H1 (cell line): Measurements from ENCODE around the gene JAKMIP3. TPM values are rescaled to one million over a fixed set of nuclear protein-coding genes. Genes with fewer than 3 reads are reported as not detected.

Experiments used
- CTCF ChIA-PET: fragments of 300-600 bp; sonication (Branson Sonifier 250); formaldehyde crosslinking; loops from one replicate; lab custom pipeline; 2021; ENCODE audit not compliant: partially characterized antibody; lab: Charles Lee
- POLR2A ChIA-PET: fragments of 300-600 bp; sonication (Branson Sonifier 250); formaldehyde crosslinking; loops from one replicate; lab custom pipeline; 2021; ENCODE audit warnings: inconsistent platforms; ENCODE audit not compliant: partially characterized antibody; lab: Charles Lee
- DNase-seq, 2 experiments: peaks; one replicate each; pipeline versions ENCODE4 v3.0.0 to v3.0.0-alpha.2; 2010 to 2022; ENCODE audit warnings: low spot score in 2 of 2, low read depth in 1 of 2, mixed read lengths in 1 of 2
- FAIRE-seq: peaks from 2 replicates; lab custom pipeline; 2011; peaks lifted over from hg19 to GRCh38; lab: Jason Lieb, UNC
- H2AFZ ChIP-seq: 2 replicates; pipeline ENCODE4 v1.8.1; 2012; ENCODE audit warnings: low read length, inconsistent platforms
- H2AK5ac ChIP-seq: 2 replicates; pipeline ENCODE4 v1.6.1; 2013; ENCODE audit warnings: low read depth, low read length
- H2BK120ac ChIP-seq: replicated peaks from 2 replicates; pipeline ENCODE3; 2013; ENCODE audit warnings: low read depth, low read length, inconsistent platforms
- H2BK12ac ChIP-seq: 2 replicates; pipeline ENCODE4 v1.6.1; 2013; ENCODE audit warnings: low read depth, low read length
- H2BK15ac ChIP-seq: 2 replicates; pipeline ENCODE4 v1.6.1; 2013; ENCODE audit warnings: low read length
- H2BK20ac ChIP-seq: 2 replicates; pipeline ENCODE4 v1.6.1; 2013; ENCODE audit warnings: low read length
- H2BK5ac ChIP-seq: 2 replicates; pipeline ENCODE4 v1.6.1; 2013; ENCODE audit warnings: low read depth, low read length
- H3K14ac ChIP-seq: 2 replicates; pipeline ENCODE4 v1.6.1; 2013; ENCODE audit warnings: inconsistent platforms; ENCODE audit not compliant: insufficient read length
- H3K18ac ChIP-seq: 2 replicates; pipeline ENCODE4 v1.6.1; 2013; ENCODE audit warnings: low read length; ENCODE audit errors: extremely low read depth
- H3K23ac ChIP-seq: 2 replicates; pipeline ENCODE4 v1.6.1; 2013; ENCODE audit warnings: inconsistent platforms; ENCODE audit not compliant: insufficient read length
- H3K23me2 ChIP-seq: 2 replicates; pipeline ENCODE4 v1.6.1; 2013; ENCODE audit warnings: low read depth, low read length
- H3K27ac ChIP-seq: 2 replicates; pipeline ENCODE4 v1.6.1; 2011; ENCODE audit warnings: low read depth, low read length, inconsistent platforms
- H3K27me3 ChIP-seq, 4 experiments: replicated peaks in 1 of 4; 1 replicate in 1 of 4; 2 replicates in 3 of 4; pipeline versions ENCODE4 v1.6.1 to v1.8.1; 2011 to 2013; ENCODE audit warnings: low read length in 3 of 4, mild to moderate bottlenecking in 3 of 4, inconsistent platforms in 2 of 4, mixed read lengths in 2 of 4, moderate library complexity in 1 of 4; ENCODE audit not compliant: control insufficient read depth in 3 of 4, insufficient read depth in 3 of 4; ENCODE audit errors: extremely low read depth in 1 of 4
- H3K36me3 ChIP-seq, 4 experiments: 2 replicates each; pipeline versions ENCODE4 v1.6.1 to v1.8.1; 2011 to 2013; ENCODE audit warnings: mild to moderate bottlenecking in 4 of 4, low read length in 3 of 4, moderate library complexity in 2 of 4, control low read depth in 1 of 4, inconsistent platforms in 1 of 4; ENCODE audit not compliant: insufficient read depth in 4 of 4, control insufficient read depth in 2 of 4
- H3K4ac ChIP-seq: replicated peaks from 2 replicates; pipeline ENCODE3; 2013; ENCODE audit warnings: low read length, low read depth, mixed read lengths, inconsistent platforms; ENCODE audit not compliant: insufficient read length
- H3K4me1 ChIP-seq, 4 experiments: replicated peaks in 1 of 4; 1 replicate in 1 of 4; 2 replicates in 3 of 4; pipeline versions ENCODE4 v1.6.1 to v1.8.1; 2011 to 2013; ENCODE audit warnings: low read length in 3 of 4, inconsistent platforms in 2 of 4, mixed read lengths in 1 of 4; ENCODE audit not compliant: insufficient read depth in 4 of 4, control insufficient read depth in 3 of 4
- H3K4me2 ChIP-seq, 2 experiments: 2 replicates each; pipeline versions ENCODE4 v1.6.1 to v1.8.1; 2011 to 2013; ENCODE audit warnings: low read depth in 2 of 2, low read length in 2 of 2, control low read depth in 1 of 2, inconsistent platforms in 1 of 2, mild to moderate bottlenecking in 1 of 2; ENCODE audit not compliant: insufficient read depth in 1 of 2
- H3K4me3 ChIP-seq, 4 experiments: fragments of 200-600, 300-600 bp in 1 of 4; sonication (generic), shearing (Covaris generic), sonication (Bioruptor Twin) in 1 of 4; 2 replicates each; pipeline versions ENCODE4 v1.5.1 to v1.8.1; 2011 to 2016; ENCODE audit warnings: low read length in 4 of 4, low read depth in 3 of 4, control low read depth in 2 of 4, inconsistent platforms in 2 of 4, mild to moderate bottlenecking in 2 of 4, mixed read lengths in 1 of 4, moderate library complexity in 1 of 4; ENCODE audit not compliant: insufficient read depth in 2 of 4; ENCODE audit errors: extremely low read depth in 1 of 4
- H3K56ac ChIP-seq: replicated peaks from 2 replicates; pipeline ENCODE3; 2013; ENCODE audit warnings: low read depth, mild to moderate bottlenecking, mixed read lengths, low read length, inconsistent platforms; ENCODE audit not compliant: insufficient read length
- H3K79me1 ChIP-seq: 2 replicates; pipeline ENCODE4 v1.6.1; 2013; ENCODE audit warnings: low read depth, low read length, control low read depth
- H3K79me2 ChIP-seq, 2 experiments: 2 replicates each; pipeline versions ENCODE4 v1.6.1 to v1.8.1; 2012 to 2013; ENCODE audit warnings: low read length in 2 of 2, mild to moderate bottlenecking in 2 of 2, inconsistent platforms in 1 of 2; ENCODE audit not compliant: insufficient read depth in 2 of 2, control insufficient read depth in 1 of 2
- H3K9ac ChIP-seq, 4 experiments: replicated peaks in 1 of 4; 1 replicate in 1 of 4; 2 replicates in 3 of 4; pipeline versions ENCODE4 v1.6.1 to v1.8.1; 2011 to 2013; ENCODE audit warnings: low read depth in 3 of 4, low read length in 3 of 4, control low read depth in 2 of 4, mild to moderate bottlenecking in 2 of 4, moderate library complexity in 2 of 4, inconsistent platforms in 1 of 4; ENCODE audit errors: extremely low read depth in 1 of 4
- H3K9me3 ChIP-seq, 2 experiments: 2 replicates each; pipeline versions ENCODE4 v1.6.1 to v1.8.1; 2012 to 2013; ENCODE audit warnings: mild to moderate bottlenecking in 2 of 2, moderate library complexity in 2 of 2, control low read depth in 1 of 2, inconsistent platforms in 1 of 2, low read depth in 1 of 2, low read length in 1 of 2, mixed read lengths in 1 of 2; ENCODE audit not compliant: insufficient read depth in 2 of 2
- H4K20me1 ChIP-seq, 2 experiments: replicated peaks in 1 of 2; 2 replicates each; pipeline versions ENCODE3 to v1.8.1; 2011 to 2013; ENCODE audit warnings: inconsistent platforms in 2 of 2, low read length in 2 of 2, mild to moderate bottlenecking in 1 of 2; ENCODE audit not compliant: insufficient read depth in 2 of 2, control insufficient read depth in 1 of 2
- H4K5ac ChIP-seq: 2 replicates; pipeline ENCODE4 v1.6.1; 2013; ENCODE audit warnings: low read length, low read depth, mixed read lengths, inconsistent platforms; ENCODE audit not compliant: insufficient read length
- H4K8ac ChIP-seq: 2 replicates; pipeline ENCODE4 v1.8.0; 2013; ENCODE audit warnings: mild to moderate bottlenecking, moderate library complexity, low read length, inconsistent platforms; ENCODE audit not compliant: insufficient read depth; ENCODE audit errors: extremely low read depth
- H4K91ac ChIP-seq: replicated peaks from 2 replicates; pipeline ENCODE3; 2013; ENCODE audit warnings: low read length, mixed read lengths, inconsistent platforms; ENCODE audit not compliant: insufficient read length
- RFX5 ChIP-seq: IDR thresholded peaks from 2 replicates; pipeline ENCODE4 v1.6.1; 2011; ENCODE audit warnings: low read depth, low read length, improper control_type of control experiment, borderline replicate concordance
- TEAD4 ChIP-seq: IDR thresholded peaks from 2 replicates; pipeline ENCODE4 v1.6.1; 2012; ENCODE audit warnings: low read depth, low read length, inconsistent platforms, mixed read lengths
- WGBS, 2 experiments: shearing (Covaris generic) in 1 of 2; methylation state at CpG; one replicate each; pipeline versions ENCODE4 v1.1.6 to v1.1.7; 2013 to 2015; ENCODE audit warnings: low lambda C conversion rate in 2 of 2, mixed read lengths in 2 of 2, inconsistent platforms in 1 of 2, low coverage in 1 of 2, missing lambda C conversion rate in 1 of 2; ENCODE audit not compliant: insufficient replicate concordance in 2 of 2, insufficient coverage in 1 of 2, insufficient read length in 1 of 2; ENCODE audit errors: extremely low coverage in 1 of 2, missing lambda C conversion rate in 1 of 2; 5-methylcytosine and 5-hydroxymethylcytosine counted together
- polyA plus RNA-seq, 7 experiments: library from polyadenylated mRNA; depleted of rRNA in 3 of 7; stranded (reverse) in 5 of 7; unstranded in 2 of 7; fragments of >200 nt in 5 of 7; fragments of 200-250 nt in 2 of 7; gene quantifications; 1 replicate in 5 of 7; 2 replicates in 1 of 7; 4 replicates in 1 of 7; pipeline versions ENCODE4 v1.2.1 to v1.2.3, GENCODE V29; 2011 to 2013; ENCODE audit warnings: missing spikeins in 2 of 7, mixed read lengths in 2 of 7
- total RNA-seq: library from RNA; stranded (reverse); fragmentation: NEBNext Ultra II Directional; extraction: Animal tissue kit (Norgen Biotek cat#: 25700); gene quantifications from 2 replicates; pipeline ENCODE4 v1.2.1, GENCODE V29; 2021

The JAKMIP3 gene
- total and polyA plus RNA-seq, 2 of the 8 experiments (the other 6 are each of a cell fraction or from before 2014, with no cell fraction given) = 0.83 to 0.91 TPM

DNA sequence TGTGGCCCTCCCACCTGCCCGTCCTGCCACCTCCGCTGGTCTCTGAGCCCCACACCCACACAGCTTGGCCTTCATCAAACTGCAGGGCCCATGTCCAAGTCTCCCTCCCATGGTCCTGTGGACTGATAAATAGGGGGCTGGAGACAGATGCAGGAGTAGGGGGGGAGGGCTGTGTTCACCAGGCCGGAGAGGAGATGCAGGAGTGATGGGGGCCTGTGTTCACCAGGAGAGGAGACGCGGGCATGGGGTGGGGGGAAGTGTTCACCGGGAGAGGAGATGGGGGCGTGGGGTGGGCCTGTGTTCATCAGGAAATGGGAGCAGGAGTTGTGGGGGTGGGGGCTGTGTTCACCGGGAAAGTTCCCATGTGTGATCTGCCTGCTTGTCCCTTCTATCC lies 37.0 kb downstream of the JAKMIP3 start:
- CTCF ChIA-PET = interaction anchor here (0.7 to 3.2 kb wide), 4 partner anchors 11 to 41 kb away, joined by 3 to 19 read pairs (median 4); no protein-coding TSS in a partner anchor
- H3K4ac ChIP-seq = no peak overlapping the region
- H3K18ac ChIP-seq = no peak overlapping the region
- no peak overlapping the region for H2BK12ac ChIP-seq
- no peaks in the 10 kb centered on the region for H3K23me2 ChIP-seq
- 90% methylated on average over 2 of the region's 8 CpGs; no CpG with 5 or more reads in 1 of the 2 experiments for WGBS, 2 experiments
- no peak overlapping the region for H4K91ac ChIP-seq
- H3K23ac ChIP-seq = no peak overlapping the region
- no peak overlapping the region for H2BK20ac ChIP-seq
- no peak overlapping the region for H4K8ac ChIP-seq
- H3K79me2 ChIP-seq = no peaks in the 10 kb centered on the region
- H2BK5ac ChIP-seq = no peak overlapping the region
- no peaks in the 10 kb centered on the region for H3K36me3 ChIP-seq
- no peak for TF ChIP-seq TEAD4
- no peak for TF ChIP-seq RFX5
- H4K20me1 ChIP-seq = peaks cover 0 to 1% of the 10 kb centered on the region in 2 experiments
- H3K27ac ChIP-seq = no peak overlapping the region
- no peak for FAIRE-seq
- no peaks in the 10 kb centered on the region for H3K27me3 ChIP-seq
- no peak overlapping the region for H2BK120ac ChIP-seq
- POLR2A ChIA-PET = interaction anchor here (1.2 kb wide), 1 partner anchor 20 kb away, joined by 3 read pairs; no protein-coding TSS in a partner anchor
- no peak overlapping the region for H2BK15ac ChIP-seq
- no peak overlapping the region for H3K56ac ChIP-seq
- no peak overlapping the region for H3K4me3 ChIP-seq
- H3K4me1 ChIP-seq = no peaks in the 10 kb centered on the region; a peak in 1 of 7 replicates
- H3K9ac ChIP-seq = no peak overlapping the region
- H3K4me2 ChIP-seq = no peak overlapping the region
- H2AFZ ChIP-seq = no peak overlapping the region
- H2AK5ac ChIP-seq = no peak overlapping the region
- H3K14ac ChIP-seq = no peak overlapping the region
- no peaks in the 10 kb centered on the region; the same call in 1 of the 2 replicates for H3K79me1 ChIP-seq
- no peak overlapping the region for H4K5ac ChIP-seq
- H3K9me3 ChIP-seq = no peaks in the 10 kb centered on the region
- no peak for DNase-seq
